OCI-LY3 (cell line): Measurements from ENCODE around the gene RNF181.

Source experiments
- H2AFZ ChIP-seq: fragments of 200-600, 300-600 bp; shearing (Covaris generic); 2 replicates; pipeline ENCODE4 v1.6.0; 2014; ENCODE audit warnings: antibody characterized with exemption, low read depth, low read length
- H3K27ac ChIP-seq: fragments of 200-600, 300-600 bp; sonication (generic); 2 replicates; pipeline ENCODE4 v1.5.1; 2014; ENCODE audit warnings: mild to moderate bottlenecking, low read length, moderate library complexity, mixed read lengths
- H3K27me3 ChIP-seq: fragments of 200-600, 300-600 bp; sonication (generic); 2 replicates; pipeline ENCODE4 v1.6.1; 2014; ENCODE audit warnings: low read depth, low read length, mixed read lengths
- H3K36me3 ChIP-seq: fragments of 200-600, 300-600 bp; sonication (generic); replicated peaks from 2 replicates; pipeline ENCODE3; 2014; ENCODE audit warnings: low read depth, low read length, mixed read lengths
- H3K4me1 ChIP-seq: fragments of 300-600, 200-600 bp; sonication (generic); 2 replicates; pipeline ENCODE4 v1.6.1; 2014; ENCODE audit warnings: low read length, mixed read lengths
- H3K4me2 ChIP-seq: fragments of 200-600, 300-600 bp; sonication (generic); 2 replicates; pipeline ENCODE4 v1.6.1; 2014; ENCODE audit warnings: low read length, mixed read lengths
- H3K4me3 ChIP-seq: fragments of 300-600, 200-600 bp; sonication (generic); 2 replicates; pipeline ENCODE4 v1.5.1; 2014; ENCODE audit warnings: antibody characterized with exemption, mild to moderate bottlenecking, low read length, moderate library complexity
- H3K79me2 ChIP-seq: fragments of 300-600, 200-600 bp; shearing (Covaris generic); 2 replicates; pipeline ENCODE4 v1.6.1; 2014; ENCODE audit warnings: mild to moderate bottlenecking, low read length, mixed read lengths
- H3K9ac ChIP-seq: fragments of 300-600, 200-600 bp; shearing (Covaris generic); 2 replicates; pipeline ENCODE4 v1.6.0; 2014; ENCODE audit warnings: mild to moderate bottlenecking, low read length, moderate library complexity
- H3K9me3 ChIP-seq: fragments of 200-600, 300-600 bp; shearing (Covaris generic); 2 replicates; pipeline ENCODE4 v1.6.1; 2014; ENCODE audit warnings: low read length, mixed read lengths; ENCODE audit not compliant: insufficient read depth
- H4K20me1 ChIP-seq: fragments of 200-600, 300-600 bp; sonication (generic); 2 replicates; pipeline ENCODE4 v1.6.1; 2016; ENCODE audit warnings: low read length, mixed read lengths; ENCODE audit not compliant: insufficient read depth
- CTCF ChIP-seq: fragments of 200-600, 300-600 bp; sonication (generic); IDR thresholded peaks from 2 replicates; pipeline ENCODE4 v1.5.1; 2014; ENCODE audit warnings: antibody characterized with exemption, low read length, low read depth
- EZH2phosphoT487 ChIP-seq: fragments of 200-600 bp; shearing (Covaris generic); IDR thresholded peaks from 2 replicates; pipeline ENCODE4 v1.6.1; 2018; ENCODE audit warnings: antibody characterized with exemption, mixed run types, low read depth

RNF181 gene

GRCh38 chr2:85584857-85585780 lies 10.4 kb upstream of the RNF181 start:
- no peak overlapping the region for H3K27ac ChIP-seq
- H4K20me1 ChIP-seq: no peaks in the 10 kb centered on the region
- H2AFZ ChIP-seq: no peak overlapping the region
- no peaks in the 10 kb centered on the region for H3K27me3 ChIP-seq
- H3K9me3 ChIP-seq: no peaks in the 10 kb centered on the region
- no peak for TF ChIP-seq EZH2phosphoT487
- TF ChIP-seq CTCF: no peak
- peak overlapping the region; percentile 79 for H3K4me3 ChIP-seq
- H3K4me2 ChIP-seq: peak overlapping the region; percentile 60
- peaks cover 7% of the 10 kb centered on the region; the same call in 1 of the 2 replicates for H3K4me1 ChIP-seq
- peak overlapping the region; percentile 48 for H3K9ac ChIP-seq
- H3K79me2 ChIP-seq: no peaks in the 10 kb centered on the region
- no peaks in the 10 kb centered on the region for H3K36me3 ChIP-seq

- H3K27ac ChIP-seq: no peak overlapping the region
- H3K4me1 ChIP-seq: peaks cover 7% of the 10 kb centered on the region; the same call in 1 of the 2 replicates
- H3K9me3 ChIP-seq: no peaks in the 10 kb centered on the region
- no peaks in the 10 kb centered on the region for H3K27me3 ChIP-seq
- H2AFZ ChIP-seq: no peak overlapping the region
- H3K9ac ChIP-seq: no peak overlapping the region
- no peaks in the 10 kb centered on the region for H4K20me1 ChIP-seq
- H3K36me3 ChIP-seq: no peaks in the 10 kb centered on the region
- H3K4me3 ChIP-seq: no peak overlapping the region
- H3K79me2 ChIP-seq: no peaks in the 10 kb centered on the region
- H3K4me2 ChIP-seq: no peak overlapping the region
- no peak for TF ChIP-seq CTCF
- no peak for TF ChIP-seq EZH2phosphoT487
Observed at GRCh38 chr2:85585781-85586105, 9.8 kb upstream of the RNF181 start.

GRCh38 chr2:85588236-85588635 lies 7.3 kb upstream of the RNF181 start:
- Histone ChIP-seq H3K36me3 (no peaks in the 10 kb centered on the region), H3K9me3 (no peaks in the 10 kb centered on the region), H3K79me2 (no peaks in the 10 kb centered on the region), H3K4me3 (no peak overlapping the region), H3K27me3 (no peaks in the 10 kb centered on the region), H3K4me1 (peaks cover 7% of the 10 kb centered on the region; the same call in 1 of the 2 replicates), H3K4me2 (no peak overlapping the region), H4K20me1 (no peaks in the 10 kb centered on the region), H3K27ac (no peak overlapping the region), H2AFZ (no peak overlapping the region), H3K9ac (no peak overlapping the region)
- no peak for TF ChIP-seq CTCF

- Histone ChIP-seq H3K79me2 (no peaks in the 10 kb centered on the region), H3K36me3 (no peaks in the 10 kb centered on the region), H3K4me1 (peaks cover 7% of the 10 kb centered on the region; the same call in 1 of the 2 replicates), H3K4me3 (no peak overlapping the region), H3K4me2 (no peak overlapping the region), H4K20me1 (no peaks in the 10 kb centered on the region), H3K27me3 (no peaks in the 10 kb centered on the region), H3K9ac (no peak overlapping the region), H3K9me3 (no peaks in the 10 kb centered on the region), H2AFZ (no peak overlapping the region), H3K27ac (no peak overlapping the region)
- no peak for TF ChIP-seq CTCF
- no peak for TF ChIP-seq EZH2phosphoT487
Observed at GRCh38 chr2:85588645-85589044, 6.9 kb upstream of the RNF181 start.
